GM12878 (cell line): ENCODE data around the gene ANAPC15. TPM values are rescaled to one million over a fixed set of nuclear protein-coding genes. Genes with fewer than 3 reads are reported as not detected.

Experiments used
- ATAC-seq: fragments of 200-7000 bp; cut with Tn5 transposase; 3 replicates; pipeline ENCODE4 v1.9.1; 2020; ENCODE audit warnings: mild to moderate bottlenecking, moderate library complexity
- BruUV-seq: library from RNA; stranded (reverse); fragments of 400-500 nt; replicated peaks from 2 replicates; lab custom pipeline; 2021; lab: Mats Ljungman, UMichigan
- CTCF ChIA-PET: fragments of 300-600 bp; sonication (Branson Sonifier 250); formaldehyde crosslinking; extraction: SDS; loops from one replicate; lab custom pipeline; 2021; ENCODE audit warnings: inconsistent platforms; lab: Yijun Ruan, JAX
- POLR2A ChIA-PET: fragments of 350-600 bp; formaldehyde crosslinking; extraction: SDS; loops from one replicate; lab custom pipeline; 2021; ENCODE audit warnings: inconsistent platforms; lab: Charles Lee
- RAD21 ChIA-PET: fragments of 300-600 bp; sonication (Branson Sonifier 250); formaldehyde crosslinking; loops from one replicate; lab custom pipeline; 2023; ENCODE audit warnings: antibody characterized with exemption; ENCODE audit not compliant: unreplicated experiment; lab: Charles Lee
- SMC1A ChIA-PET: fragments of 300-600 bp; sonication (Branson Sonifier 250); formaldehyde crosslinking; loops from one replicate; lab custom pipeline; 2023; ENCODE audit not compliant: unreplicated experiment, uncharacterized antibody; lab: Charles Lee
- DNase-seq: peaks from one replicate; pipeline ENCODE4 v3.0.0-alpha.2; 2011; ENCODE audit warnings: low read depth, low spot score
- FAIRE-seq: peaks from 3 replicates; lab custom pipeline; 2011; peaks lifted over from hg19 to GRCh38; lab: Jason Lieb, UNC
- H2AFZ ChIP-seq: 2 replicates; pipeline ENCODE4 v1.6.0; 2011; ENCODE audit warnings: low read depth, low read length, control low read depth; ENCODE audit not compliant: control insufficient read depth
- H3K27ac ChIP-seq: 2 replicates; pipeline ENCODE4 v1.5.1; 2011; ENCODE audit warnings: control low read depth; ENCODE audit not compliant: control insufficient read depth, insufficient read depth
- H3K27me3 ChIP-seq, 2 experiments: replicated peaks in 1 of 2; 2 replicates each; pipeline versions ENCODE4 v1.6.0 to v1.6.1; 2011; ENCODE audit warnings: low read length in 1 of 2; ENCODE audit not compliant: control insufficient read depth in 2 of 2, insufficient read depth in 2 of 2
- H3K36me3 ChIP-seq, 2 experiments: 2 replicates each; pipeline ENCODE4 v1.5.1; 2011; ENCODE audit warnings: low read length in 1 of 2; ENCODE audit not compliant: control insufficient read depth in 2 of 2, insufficient read depth in 2 of 2
- H3K4me1 ChIP-seq: 2 replicates; pipeline ENCODE4 v1.6.1; 2011; ENCODE audit warnings: mild to moderate bottlenecking, low read length, moderate library complexity, mixed read lengths; ENCODE audit not compliant: control insufficient read depth, insufficient read depth
- H3K4me2 ChIP-seq: 2 replicates; pipeline ENCODE4 v1.6.0; 2011; ENCODE audit warnings: control low read depth; ENCODE audit not compliant: control insufficient read depth, insufficient read depth
- H3K4me3 ChIP-seq: fragments of 200-600 bp; sonication (generic); 2 replicates; pipeline ENCODE4 v1.5.1; 2016
- H3K79me2 ChIP-seq: 2 replicates; pipeline ENCODE4 v1.6.0; 2011; ENCODE audit warnings: low read length; ENCODE audit not compliant: control insufficient read depth, insufficient read depth
- H3K9ac ChIP-seq: 2 replicates; pipeline ENCODE4 v1.8.0; 2011; ENCODE audit warnings: low read length, control low read depth, mixed read lengths; ENCODE audit not compliant: control insufficient read depth, insufficient read depth
- H3K9me3 ChIP-seq: replicated peaks from 3 replicates; pipeline ENCODE4 v1.5.1; 2011; ENCODE audit warnings: mild to moderate bottlenecking, low read length; ENCODE audit not compliant: control insufficient read depth, insufficient read depth
- H4K20me1 ChIP-seq: 2 replicates; pipeline ENCODE4 v1.6.0; 2011; ENCODE audit not compliant: control insufficient read depth, insufficient read depth
- CBX3 ChIP-seq: fragments of 200-600 bp; sonication (generic); IDR thresholded peaks from 2 replicates; pipeline ENCODE4 v1.6.1; 2016; ENCODE audit warnings: low read depth, borderline replicate concordance
- CREB1 ChIP-seq: IDR thresholded peaks from 2 replicates; pipeline ENCODE4 v1.6.1; 2012; ENCODE audit warnings: low read depth, mild to moderate bottlenecking, inconsistent platforms
- CUX1 ChIP-seq: IDR thresholded peaks from 2 replicates; pipeline ENCODE4 v1.6.1; 2012; ENCODE audit warnings: improper control_type of control experiment, low read depth, low read length; ENCODE audit not compliant: insufficient replicate concordance
- ETV6 ChIP-seq, 2 experiments: fragments of 450-650 bp in 1 of 2; IDR thresholded peaks in 1 of 2; conservative IDR thresholded peaks in 1 of 2; 2 replicates each; pipeline ENCODE4 v1.6.1; 2014; ENCODE audit warnings: antibody characterized with exemption in 1 of 2, borderline replicate concordance in 1 of 2, low read depth in 1 of 2, mild to moderate bottlenecking in 1 of 2, moderate library complexity in 1 of 2
- FOXM1 ChIP-seq: IDR thresholded peaks from 2 replicates; pipeline ENCODE4 v1.6.1; 2012; ENCODE audit warnings: low read depth, mild to moderate bottlenecking, inconsistent platforms, low read length, moderate library complexity
- NR2F1 ChIP-seq: fragments of 450-650 bp; conservative IDR thresholded peaks from 2 replicates; pipeline ENCODE4 v1.6.1; 2017; ENCODE audit warnings: mild to moderate bottlenecking
- PAX8 ChIP-seq: fragments of 450-650 bp; IDR thresholded peaks from 2 replicates; pipeline ENCODE4 v1.6.1; 2017; ENCODE audit warnings: mild to moderate bottlenecking, moderate library complexity
- PML ChIP-seq: IDR thresholded peaks from 2 replicates; pipeline ENCODE4 v1.6.1; 2012; ENCODE audit warnings: low read length, inconsistent platforms
- POLR2AphosphoS5 ChIP-seq: IDR thresholded peaks from 2 replicates; pipeline ENCODE4 v1.6.1; 2011; ENCODE audit warnings: mild to moderate bottlenecking, low read length, inconsistent platforms
- RUNX3 ChIP-seq: IDR thresholded peaks from 2 replicates; pipeline ENCODE4 v1.6.1; 2012; ENCODE audit warnings: low read length, inconsistent platforms
- TARDBP ChIP-seq: IDR thresholded peaks from 2 replicates; pipeline ENCODE4 v1.6.1; 2016; ENCODE audit warnings: borderline replicate concordance
- ZNF207 ChIP-seq: fragments of 450-650 bp; IDR thresholded peaks from 2 replicates; pipeline ENCODE4 v1.6.1; 2014; ENCODE audit warnings: antibody characterized with exemption, mild to moderate bottlenecking, borderline replicate concordance
- whole genome bisulfite sequencing: methylation state at CpG from one replicate; pipeline ENCODE4 v1.1.6; 2016; ENCODE audit warnings: low lambda C conversion rate; ENCODE audit not compliant: insufficient replicate concordance, insufficient coverage; ENCODE audit errors: missing lambda C conversion rate; 5-methylcytosine and 5-hydroxymethylcytosine counted together
- in situ Hi-C: fragments of 300-500 bp; cut with MboI; formaldehyde crosslinking; loops from 9 replicates; pipeline ENCODE4 v1.14.3; 2018; ENCODE audit warnings: mixed read lengths
- intact Hi-C: fragments of 100-400 bp; cut with micrococcal nuclease; formaldehyde crosslinking; loops from one replicate; pipeline ENCODE4 v1.14.2; 2022; ENCODE audit not compliant: unreplicated experiment
- polyA plus RNA-seq, 11 experiments: library from polyadenylated mRNA; depleted of rRNA in 4 of 11; unstranded in 6 of 11; stranded (reverse) in 5 of 11; fragments of >200 nt; fragmentation: Nextera tagmentation in 4 of 11; fragmentation: Illumina TruSeq in 1 of 11; extraction: Ambion mirVana in 4 of 11; extraction: Trizol in 1 of 11; gene quantifications; 1 replicate in 1 of 11; 2 replicates in 10 of 11; pipeline versions ENCODE4 v1.2.1 to v1.2.3, GENCODE V29; 2011 to 2016; ENCODE audit warnings: inconsistent platforms in 2 of 11, missing spikeins in 2 of 11, low read depth in 1 of 11
- total RNA-seq, 4 experiments: library from RNA; depleted of rRNA in 3 of 4; stranded (reverse); fragments of >200 nt in 3 of 4; fragmentation: Illumina TruSeq in 1 of 4; extraction: Trizol in 1 of 4; gene quantifications; 2 replicates each; pipeline versions ENCODE4 v1.2.1 to v1.2.3, GENCODE V29; 2013 to 2021
- TF ChIP-seq, protein P1 (sequence below): fragments of 150-350 bp; IDR thresholded peaks from 2 replicates; pipeline ENCODE4 v1.6.1; 2016; ENCODE audit warnings: low read depth, low read length

ANAPC15 gene
- total and polyA plus RNA-seq, 10 of the 15 experiments (the other 5 are each of a cell fraction or from before 2014, with no cell fraction given), result 83.4 to 372 (median 103) TPM

DNA sequence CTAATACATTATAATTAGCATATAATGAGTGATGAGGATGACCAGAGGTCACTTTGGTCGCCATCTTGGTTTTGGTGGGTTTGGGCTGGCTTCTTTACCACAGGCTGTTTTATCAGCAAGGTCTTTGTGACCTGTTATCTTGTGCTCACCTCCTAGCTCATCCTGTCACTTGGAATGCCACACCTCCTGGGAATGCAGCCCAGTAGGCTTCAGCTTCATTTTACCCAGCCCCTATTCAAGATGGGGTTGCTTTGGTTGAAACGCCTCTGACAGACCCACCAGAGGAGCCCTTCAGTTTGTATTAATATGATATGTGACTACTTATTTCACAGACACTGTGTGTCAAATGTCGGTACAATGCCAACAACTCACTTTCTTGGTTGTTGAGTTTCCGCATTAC lies 43.3 kb upstream of the ANAPC15 start:
- no TSS peak for BruUV-seq
- CTCF ChIA-PET, result interaction anchor here (0.6 to 7.3 kb wide), 3 partner anchors 11 to 275 kb away, joined by 3 to 52 read pairs (median 10); no protein-coding TSS in a partner anchor
- no peak for DNase-seq

More for the DNA sequence above, 43.3 kb upstream of the ANAPC15 start:
- in situ Hi-C loops (no loop called here), intact Hi-C loops (no loop called here)
- no peaks in the 10 kb centered on the region for H4K20me1 ChIP-seq
- ChIA-PET SMC1A (interaction anchor here (1.7 kb wide), 1 partner anchor 33 kb away, joined by 4 read pairs; no protein-coding TSS in a partner anchor), RAD21 (interaction anchor here (1.0 kb wide), 1 partner anchor 12 kb away, joined by 3 read pairs; no protein-coding TSS in a partner anchor), POLR2A (no interaction called here)
- H3K9me3 ChIP-seq, result no peaks in the 10 kb centered on the region
- no peaks in the 10 kb centered on the region for H3K79me2 ChIP-seq
- H3K36me3 ChIP-seq, result no peaks in the 10 kb centered on the region
- ATAC-seq (no peak), FAIRE-seq (no peak)
- no peak overlapping the region for H3K9ac ChIP-seq
- no peak overlapping the region for H3K4me3 ChIP-seq
- H3K27me3 ChIP-seq, result no peaks in the 10 kb centered on the region
- H3K4me1 ChIP-seq, result no peaks in the 10 kb centered on the region
- H3K27ac ChIP-seq, result no peak overlapping the region
- 50% methylated on average over 4 of the region's 4 CpGs for WGBS
- H3K4me2 ChIP-seq, result no peak overlapping the region
- TF ChIP-seq NR2F1 (no peak), POLR2AphosphoS5 (no peak), RUNX3 (no peak), CREB1 (no peak), TARDBP (no peak), ZNF207 (no peak), PAX8 (no peak), FOXM1 (no peak), CBX3 (no peak), CUX1 (no peak), ETV6 (conservative IDR thresholded peaks at IDR 0.05 in 1 of 2, IDR thresholded peaks at IDR 0.05 in 1 of 2; ENCODE audit: borderline replicate concordance in 1 of 2, low read depth in 1 of 2) (no peak), PML (no peak)
- TF ChIP-seq, protein P1, sequence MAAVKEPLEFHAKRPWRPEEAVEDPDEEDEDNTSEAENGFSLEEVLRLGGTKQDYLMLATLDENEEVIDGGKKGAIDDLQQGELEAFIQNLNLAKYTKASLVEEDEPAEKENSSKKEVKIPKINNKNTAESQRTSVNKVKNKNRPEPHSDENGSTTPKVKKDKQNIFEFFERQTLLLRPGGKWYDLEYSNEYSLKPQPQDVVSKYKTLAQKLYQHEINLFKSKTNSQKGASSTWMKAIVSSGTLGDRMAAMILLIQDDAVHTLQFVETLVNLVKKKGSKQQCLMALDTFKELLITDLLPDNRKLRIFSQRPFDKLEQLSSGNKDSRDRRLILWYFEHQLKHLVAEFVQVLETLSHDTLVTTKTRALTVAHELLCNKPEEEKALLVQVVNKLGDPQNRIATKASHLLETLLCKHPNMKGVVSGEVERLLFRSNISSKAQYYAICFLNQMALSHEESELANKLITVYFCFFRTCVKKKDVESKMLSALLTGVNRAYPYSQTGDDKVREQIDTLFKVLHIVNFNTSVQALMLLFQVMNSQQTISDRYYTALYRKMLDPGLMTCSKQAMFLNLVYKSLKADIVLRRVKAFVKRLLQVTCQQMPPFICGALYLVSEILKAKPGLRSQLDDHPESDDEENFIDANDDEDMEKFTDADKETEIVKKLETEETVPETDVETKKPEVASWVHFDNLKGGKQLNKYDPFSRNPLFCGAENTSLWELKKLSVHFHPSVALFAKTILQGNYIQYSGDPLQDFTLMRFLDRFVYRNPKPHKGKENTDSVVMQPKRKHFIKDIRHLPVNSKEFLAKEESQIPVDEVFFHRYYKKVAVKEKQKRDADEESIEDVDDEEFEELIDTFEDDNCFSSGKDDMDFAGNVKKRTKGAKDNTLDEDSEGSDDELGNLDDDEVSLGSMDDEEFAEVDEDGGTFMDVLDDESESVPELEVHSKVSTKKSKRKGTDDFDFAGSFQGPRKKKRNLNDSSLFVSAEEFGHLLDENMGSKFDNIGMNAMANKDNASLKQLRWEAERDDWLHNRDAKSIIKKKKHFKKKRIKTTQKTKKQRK, result no peak
- no peak overlapping the region for H2AFZ ChIP-seq
